CD4-positive, alpha-beta memory T cell (primary cell): ENCODE measurements around the gene EIF5A2. TPM values are rescaled to one million over a fixed set of nuclear protein-coding genes. Genes with fewer than 3 reads are reported as not detected.

Experiments used
- CTCF ChIA-PET: fragments of 350-600 bp; sonication (Branson Sonifier 250); formaldehyde crosslinking; loops from one replicate; lab custom pipeline; 2021; ENCODE audit warnings: inconsistent platforms; ENCODE audit not compliant: partially characterized antibody; lab: Charles Lee
- POLR2A ChIA-PET: fragments of 350-600 bp; sonication (Branson Sonifier 250); formaldehyde crosslinking; loops from one replicate; lab custom pipeline; 2021; ENCODE audit not compliant: partially characterized antibody; lab: Charles Lee
- DNase-seq, 5 donors: peaks; one replicate each; pipeline versions ENCODE4 v3.0.0 to v3.0.0-alpha.2; 2020 to 2022; ENCODE audit warnings: mixed read lengths in 1 of 5
- H3K27ac ChIP-seq: one replicate; pipeline ENCODE4 v1.7.0; 2013; ENCODE audit warnings: low read depth, low read length
- H3K27me3 ChIP-seq: 2 replicates; pipeline ENCODE4 v1.7.0; 2013; ENCODE audit warnings: mild to moderate bottlenecking, low read length, moderate library complexity; ENCODE audit not compliant: insufficient read depth
- H3K36me3 ChIP-seq: 2 replicates; pipeline ENCODE4 v1.7.0; 2013; ENCODE audit warnings: mild to moderate bottlenecking, low read length, moderate library complexity; ENCODE audit not compliant: insufficient read depth
- H3K4me1 ChIP-seq: 2 replicates; pipeline ENCODE4 v1.7.0; 2013; ENCODE audit warnings: mild to moderate bottlenecking, low read length, moderate library complexity; ENCODE audit not compliant: insufficient read depth
- H3K4me3 ChIP-seq, 2 donors: one replicate each; pipeline ENCODE4 v1.7.0; 2013; ENCODE audit warnings: low read length in 2 of 2, mild to moderate bottlenecking in 1 of 2
- H3K9me3 ChIP-seq, 2 donors: one replicate each; pipeline ENCODE4 v1.7.0; 2013; ENCODE audit warnings: low read length in 2 of 2, control low read depth in 1 of 2; ENCODE audit not compliant: control insufficient read depth in 1 of 2
- H3K27ac Mint-ChIP-seq, 7 donors: one replicate each; pipeline ENCODE4 v1.8.0; 2020 to 2021; ENCODE audit warnings: mixed read lengths in 7 of 7, mild to moderate bottlenecking in 6 of 7, inconsistent platforms in 3 of 7, moderate library complexity in 3 of 7
- H3K27me3 Mint-ChIP-seq, 2 donors: one replicate each; pipeline ENCODE4 v1.8.0; 2020 to 2021; ENCODE audit warnings: mixed read lengths in 2 of 2
- H3K36me3 Mint-ChIP-seq, 2 donors: one replicate each; pipeline ENCODE4 v1.8.0; 2020 to 2021; ENCODE audit warnings: mixed read lengths in 2 of 2, inconsistent platforms in 1 of 2, mild to moderate bottlenecking in 1 of 2
- H3K4me1 Mint-ChIP-seq, 4 donors: one replicate each; pipeline ENCODE4 v1.8.0; 2020 to 2021; ENCODE audit warnings: mixed read lengths in 4 of 4, mild to moderate bottlenecking in 1 of 4
- H3K4me3 Mint-ChIP-seq, 8 donors: one replicate each; pipeline ENCODE4 v1.8.0; 2020 to 2021; ENCODE audit warnings: mixed read lengths in 8 of 8, mild to moderate bottlenecking in 7 of 8, moderate library complexity in 6 of 8, inconsistent platforms in 3 of 8
- H3K9me3 Mint-ChIP-seq, 8 donors: one replicate each; pipeline ENCODE4 v1.8.0; 2020 to 2021; ENCODE audit warnings: mixed read lengths in 8 of 8, mild to moderate bottlenecking in 5 of 8, inconsistent platforms in 3 of 8, moderate library complexity in 1 of 8
- intact Hi-C: fragments of 100-400 bp; cut with micrococcal nuclease; formaldehyde crosslinking; loops from one replicate; pipeline ENCODE4 v1.15.1; 2023
- polyA plus RNA-seq, 2 donors: library from polyadenylated mRNA; unstranded; fragments of 300-500 nt; fragmentation: Illumina TruSeq; gene quantifications; one replicate each; pipeline ENCODE4 v1.2.3, GENCODE V29; 2021
- total RNA-seq, 2 experiments: library from RNA; stranded (reverse); gene quantifications; one replicate each; pipeline ENCODE4 v1.2.3, GENCODE V29; 2021

The EIF5A2 gene
- total and polyA plus RNA-seq, 4 experiments from 2014 or later = 11.4 to 26.3 (median 13.1) TPM

- no peak overlapping the region for H3K27ac Mint-ChIP-seq
- no peaks in the 10 kb centered on the region for H3K27me3 Mint-ChIP-seq
- intact Hi-C loops = no loop called here
- Histone ChIP-seq H3K27me3 (no peaks in the 10 kb centered on the region), H3K4me3 (no peak overlapping the region), H3K4me1 (peaks cover 13% of the 10 kb centered on the region), H3K27ac (no peak overlapping the region), H3K9me3 (no peaks in the 10 kb centered on the region), H3K36me3 (peaks cover 26% of the 10 kb centered on the region)
- no peaks in the 10 kb centered on the region for H3K9me3 Mint-ChIP-seq
- ChIA-PET CTCF (interaction anchor here (2.0 kb wide), 1 partner anchor 51 kb away, joined by 5 read pairs; no protein-coding TSS in a partner anchor), POLR2A (no interaction called here)
- DNase-seq = no peak
- peaks cover 25 to 27% of the 10 kb centered on the region in 2 donors for H3K36me3 Mint-ChIP-seq
- H3K4me3 Mint-ChIP-seq = no peak overlapping the region
- H3K4me1 Mint-ChIP-seq = peaks cover 7 to 13% (median 10%) of the 10 kb centered on the region in 4 donors
Measured at GRCh38 chr3:170862618-170863374, 45.6 kb downstream of the EIF5A2 start.

GRCh38 chr3:170858599-170858998 is 49.8 kb downstream of the EIF5A2 start:
- CTCF ChIA-PET = no interaction called here
- no peaks in the 10 kb centered on the region for H3K9me3 Mint-ChIP-seq
- H3K4me1 Mint-ChIP-seq = no peaks in the 10 kb centered on the region
- intact Hi-C loops = no loop called here
- POLR2A ChIA-PET = no interaction called here
- H3K27ac Mint-ChIP-seq = no peak overlapping the region
- no peaks in the 10 kb centered on the region for H3K27me3 Mint-ChIP-seq
- Histone ChIP-seq H3K4me3 (no peak overlapping the region), H3K4me1 (no peaks in the 10 kb centered on the region), H3K27ac (no peak overlapping the region), H3K9me3 (no peaks in the 10 kb centered on the region), H3K27me3 (no peaks in the 10 kb centered on the region), H3K36me3 (no peaks in the 10 kb centered on the region)
- DNase-seq = no peak
- H3K4me3 Mint-ChIP-seq = no peak overlapping the region
- H3K36me3 Mint-ChIP-seq = no peaks in the 10 kb centered on the region

- no peaks in the 10 kb centered on the region for H3K36me3 Mint-ChIP-seq
- Histone ChIP-seq H3K27me3 (no peaks in the 10 kb centered on the region), H3K27ac (no peak overlapping the region), H3K4me3 (no peak overlapping the region), H3K9me3 (no peaks in the 10 kb centered on the region), H3K36me3 (no peaks in the 10 kb centered on the region), H3K4me1 (no peaks in the 10 kb centered on the region)
- no peak overlapping the region for H3K27ac Mint-ChIP-seq
- H3K4me1 Mint-ChIP-seq = no peaks in the 10 kb centered on the region
- H3K9me3 Mint-ChIP-seq = no peaks in the 10 kb centered on the region
- intact Hi-C loops = no loop called here
- no peak overlapping the region for H3K4me3 Mint-ChIP-seq
- peaks cover 2 to 4% of the 10 kb centered on the region in 2 donors for H3K27me3 Mint-ChIP-seq
- CTCF ChIA-PET = no interaction called here
- POLR2A ChIA-PET = no interaction called here
- no peak for DNase-seq
Measured at GRCh38 chr3:170852324-170852723, 56.1 kb downstream of the EIF5A2 start.

DNA sequence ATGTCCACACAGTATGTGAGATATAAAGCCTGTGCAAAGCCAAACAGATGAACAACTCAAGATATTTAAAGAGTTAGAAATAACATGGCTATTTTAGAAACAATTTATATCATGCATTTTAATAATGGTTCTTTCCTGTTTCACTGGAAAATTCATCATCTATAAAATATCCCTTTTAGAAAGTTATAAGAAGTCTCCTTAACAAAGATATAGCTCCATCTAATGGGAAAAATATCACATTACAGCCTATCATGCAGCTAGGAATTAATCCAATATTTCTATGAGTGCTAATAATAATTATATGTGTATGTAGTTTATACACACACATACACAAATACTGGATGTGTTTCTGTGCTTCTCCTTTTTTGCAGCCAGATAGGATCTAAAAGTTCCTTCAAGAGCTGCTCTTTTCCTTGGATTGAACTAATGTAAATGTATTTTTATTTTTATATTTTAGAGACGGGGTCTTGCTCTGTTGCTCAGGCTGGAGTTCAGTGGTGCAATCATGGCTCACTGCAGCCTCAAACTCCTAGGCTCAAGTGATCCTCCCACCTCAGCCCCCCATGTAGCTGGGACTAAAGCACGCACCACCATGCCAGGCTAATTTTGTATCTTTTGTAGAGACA is 60.0 kb downstream of the EIF5A2 start:
- intact Hi-C loops = no loop called here
- no peak overlapping the region for H3K27ac ChIP-seq
- H3K36me3 ChIP-seq = no peaks in the 10 kb centered on the region
- no peaks in the 10 kb centered on the region for H3K9me3 ChIP-seq
- H3K27ac Mint-ChIP-seq = no peak overlapping the region
- ChIA-PET CTCF (interaction anchor here (1.0 to 1.9 kb wide), 4 partner anchors 10 to 539 kb away, joined by 4 to 7 read pairs (median 4); no protein-coding TSS in a partner anchor), POLR2A (no interaction called here)
- no peaks in the 10 kb centered on the region for H3K36me3 Mint-ChIP-seq
- no peaks in the 10 kb centered on the region for H3K27me3 ChIP-seq
- no peak for DNase-seq
- no peaks in the 10 kb centered on the region for H3K4me1 ChIP-seq
- no peaks in the 10 kb centered on the region for H3K4me1 Mint-ChIP-seq
- no peak overlapping the region for H3K4me3 ChIP-seq
- H3K27me3 Mint-ChIP-seq = peaks cover 4 to 10% of the 10 kb centered on the region in 2 donors
- H3K4me3 Mint-ChIP-seq = no peak overlapping the region
- H3K9me3 Mint-ChIP-seq = peaks cover 0 to 8% (median 0%) of the 10 kb centered on the region in 8 donors

DNA sequence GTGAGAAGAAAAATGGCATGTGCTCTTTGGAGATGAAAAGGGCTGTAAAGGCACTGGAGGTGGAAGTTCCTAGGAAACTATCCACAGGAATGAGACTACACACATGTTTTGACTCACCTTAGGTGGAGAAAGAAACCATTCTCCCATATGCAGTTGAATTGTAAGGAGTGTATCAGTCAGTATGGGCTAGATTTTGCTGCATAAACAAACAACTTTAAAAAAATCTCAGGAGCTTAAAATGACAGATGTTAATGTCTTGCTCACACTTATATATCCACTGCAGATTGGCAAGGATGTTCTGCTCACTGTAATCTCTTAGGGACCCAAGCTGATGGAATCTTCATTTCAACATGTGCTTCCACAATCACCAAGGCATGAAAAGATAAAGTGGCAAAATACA is 64.1 kb downstream of the EIF5A2 start:
- Histone ChIP-seq H3K9me3 (no peaks in the 10 kb centered on the region), H3K4me1 (no peaks in the 10 kb centered on the region), H3K27ac (no peak overlapping the region), H3K27me3 (no peaks in the 10 kb centered on the region), H3K36me3 (no peaks in the 10 kb centered on the region), H3K4me3 (no peak overlapping the region)
- Mint-ChIP-seq H3K36me3 (no peaks in the 10 kb centered on the region), H3K4me1 (no peaks in the 10 kb centered on the region), H3K4me3 (no peak overlapping the region), H3K9me3 (peaks cover 0 to 8% (median 0%) of the 10 kb centered on the region in 8 donors), H3K27me3 (peaks cover 5 to 17% of the 10 kb centered on the region in 2 donors), H3K27ac (no peak overlapping the region)
- DNase-seq = no peak
- POLR2A ChIA-PET = no interaction called here
- CTCF ChIA-PET = interaction anchor here (1.1 kb wide), 1 partner anchor 32 kb away, joined by 4 read pairs; no protein-coding TSS in a partner anchor
- intact Hi-C loops = no loop called here

DNA sequence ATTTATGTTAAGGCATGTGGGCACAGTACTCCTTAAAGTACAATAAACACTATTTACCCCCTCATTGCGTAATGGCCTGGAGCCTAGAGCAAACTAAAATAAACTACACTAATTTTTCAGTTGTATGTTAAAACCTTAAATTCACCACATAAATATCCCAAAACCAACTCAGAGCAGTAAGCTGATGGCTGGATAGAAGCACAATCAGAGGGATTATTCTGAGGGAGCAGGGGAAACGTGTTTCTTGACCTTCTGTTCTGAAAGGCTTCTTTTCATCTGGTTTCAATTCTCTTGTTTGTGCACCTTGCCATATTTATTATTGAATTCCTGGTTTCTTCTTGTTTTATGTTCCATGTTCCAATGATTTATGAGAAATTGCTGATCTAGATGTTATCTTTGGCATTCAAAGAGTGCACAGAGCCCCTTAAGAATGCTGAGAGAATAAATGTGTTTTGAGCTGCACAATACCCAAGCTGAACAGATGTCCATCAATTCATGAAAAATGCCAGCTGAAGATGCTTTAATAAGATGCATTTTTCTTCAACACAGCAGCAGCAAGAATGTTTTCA is 68.1 kb downstream of the EIF5A2 start:
- H3K27me3 Mint-ChIP-seq = peaks cover 12 to 33% of the 10 kb centered on the region in 2 donors
- Histone ChIP-seq H3K27me3 (peaks cover 1% of the 10 kb centered on the region), H3K36me3 (no peaks in the 10 kb centered on the region), H3K9me3 (no peaks in the 10 kb centered on the region), H3K4me1 (no peaks in the 10 kb centered on the region), H3K4me3 (no peak overlapping the region), H3K27ac (no peak overlapping the region)
- no peak overlapping the region for H3K4me3 Mint-ChIP-seq
- peaks cover 0 to 8% (median 2%) of the 10 kb centered on the region in 8 donors for H3K9me3 Mint-ChIP-seq
- no peak for DNase-seq
- no peaks in the 10 kb centered on the region for H3K4me1 Mint-ChIP-seq
- intact Hi-C loops = no loop called here
- no peak overlapping the region for H3K27ac Mint-ChIP-seq
- H3K36me3 Mint-ChIP-seq = no peaks in the 10 kb centered on the region
- CTCF ChIA-PET = interaction anchor here (0.9 kb wide), 1 partner anchor 29 kb away, joined by 5 read pairs; no protein-coding TSS in a partner anchor
- POLR2A ChIA-PET = no interaction called here

GRCh38 chr3:170839518-170840100 is 68.8 kb downstream of the EIF5A2 start:
- no peak overlapping the region for H3K27ac ChIP-seq
- H3K4me3 Mint-ChIP-seq = no peak overlapping the region
- H3K36me3 ChIP-seq = no peaks in the 10 kb centered on the region
- H3K36me3 Mint-ChIP-seq = no peaks in the 10 kb centered on the region
- peaks cover 6% of the 10 kb centered on the region for H3K27me3 ChIP-seq
- intact Hi-C loops = no loop called here
- ChIA-PET POLR2A (no interaction called here), CTCF (no interaction called here)
- no peaks in the 10 kb centered on the region for H3K9me3 ChIP-seq
- peaks cover 12 to 33% of the 10 kb centered on the region in 2 donors for H3K27me3 Mint-ChIP-seq
- no peak for DNase-seq
- no peak overlapping the region for H3K4me3 ChIP-seq
- no peaks in the 10 kb centered on the region for H3K4me1 ChIP-seq
- H3K4me1 Mint-ChIP-seq = no peaks in the 10 kb centered on the region
- H3K27ac Mint-ChIP-seq = no peak overlapping the region
- peaks cover 0 to 7% (median 2%) of the 10 kb centered on the region in 8 donors for H3K9me3 Mint-ChIP-seq
